Measurements from ENCODE around the gene SPDYE2. TPM values are rescaled to one million over a fixed set of nuclear protein-coding genes. Genes with fewer than 3 reads are reported as not detected.
"Not testable (repeated sequence)": the region's sequence is repeated elsewhere in the genome, so short reads cannot be mapped to it uniquely, and the experiment has no call there.

The SPDYE2 gene
- total and polyA plus RNA-seq, 9 of the 15 experiments (the other 6 are each of a cell fraction or from before 2014, with no cell fraction given) = 0.34 to 0.76 TPM; not detected in 7

GRCh38 chr7:102527182-102527581 is 23.8 kb upstream of the SPDYE2 start:
- H3K4me1 ChIP-seq (replicated peaks in 1 of 2; ENCODE audit: control insufficient read depth in 2 of 2, insufficient read depth in 2 of 2, low read length in 2 of 2); POLR2A ChIA-PET; H3K79me2 ChIP-seq (ENCODE audit: control insufficient read depth, insufficient read depth, low read length); FAIRE-seq; H3K27me3 ChIP-seq (ENCODE audit: control insufficient read depth in 2 of 2, insufficient read depth in 2 of 2, low read length in 2 of 2); H3K4me2 ChIP-seq (ENCODE audit: insufficient read depth, low read length); H4K20me1 ChIP-seq (replicated peaks; ENCODE audit: control insufficient read depth, insufficient read depth, low read length); H3K36me3 ChIP-seq (ENCODE audit: control insufficient read depth, insufficient read depth, low read length); H2AFZ ChIP-seq (ENCODE audit: low read depth, low read length); ATAC-seq; CTCF ChIA-PET (ENCODE audit: low intra/inter-chr PET ratio); H3K9ac ChIP-seq (ENCODE audit: insufficient read depth in 1 of 2, low read depth in 2 of 2, low read length in 2 of 2); H3K9me1 ChIP-seq (ENCODE audit: control insufficient read depth, insufficient read depth, low read length); in situ Hi-C loops (cut with MboI); H3K27ac ChIP-seq (ENCODE audit: extremely low read depth, low read depth, low read length); H3K4me3 ChIP-seq; H3K9me3 ChIP-seq (replicated peaks; ENCODE audit: control insufficient read depth, insufficient read depth, low read depth, low read length); intact Hi-C loops (cut with micrococcal nuclease); DNase-seq (ENCODE audit: extremely low read depth in 1 of 4, low spot score in 3 of 4); BruUV-seq (replicated peaks): not testable (repeated sequence)
- WGBS (ENCODE audit: insufficient coverage, low coverage, missing lambda C conversion rate) = 83% methylated on average over 1 of the region's 8 CpGs

GRCh38 chr7:102527822-102528793 is 22.9 kb upstream of the SPDYE2 start:
- H3K9ac ChIP-seq (ENCODE audit: insufficient read depth in 1 of 2, low read depth in 2 of 2, low read length in 2 of 2); CTCF ChIA-PET (ENCODE audit: low intra/inter-chr PET ratio); H3K4me3 ChIP-seq; BruUV-seq (replicated peaks); in situ Hi-C loops (cut with MboI); intact Hi-C loops (cut with micrococcal nuclease); H3K4me2 ChIP-seq (ENCODE audit: insufficient read depth, low read length); H3K27ac ChIP-seq (ENCODE audit: extremely low read depth, low read depth, low read length); H3K36me3 ChIP-seq (ENCODE audit: control insufficient read depth, insufficient read depth, low read length); H3K4me1 ChIP-seq (replicated peaks in 1 of 2; ENCODE audit: control insufficient read depth in 2 of 2, insufficient read depth in 2 of 2, low read length in 2 of 2); H3K27me3 ChIP-seq (ENCODE audit: control insufficient read depth in 2 of 2, insufficient read depth in 2 of 2, low read length in 2 of 2); FAIRE-seq; H3K9me3 ChIP-seq (replicated peaks; ENCODE audit: control insufficient read depth, insufficient read depth, low read depth, low read length); H3K79me2 ChIP-seq (ENCODE audit: control insufficient read depth, insufficient read depth, low read length); H4K20me1 ChIP-seq (replicated peaks; ENCODE audit: control insufficient read depth, insufficient read depth, low read length); H3K9me1 ChIP-seq (ENCODE audit: control insufficient read depth, insufficient read depth, low read length); POLR2A ChIA-PET; DNase-seq (ENCODE audit: extremely low read depth in 1 of 4, low spot score in 3 of 4); H2AFZ ChIP-seq (ENCODE audit: low read depth, low read length): not testable (repeated sequence)
- no CpG with 5 or more reads among the region's 13 CpGs for WGBS (ENCODE audit: insufficient coverage, low coverage, missing lambda C conversion rate)
- peak; percentile 66 for ATAC-seq

GRCh38 chr7:102531583-102531982 is 19.4 kb upstream of the SPDYE2 start:
- H3K27me3 ChIP-seq (ENCODE audit: control insufficient read depth in 2 of 2, insufficient read depth in 2 of 2, low read length in 2 of 2); intact Hi-C loops (cut with micrococcal nuclease); H3K4me1 ChIP-seq (replicated peaks in 1 of 2; ENCODE audit: control insufficient read depth in 2 of 2, insufficient read depth in 2 of 2, low read length in 2 of 2); BruUV-seq (replicated peaks); POLR2A ChIA-PET; H4K20me1 ChIP-seq (replicated peaks; ENCODE audit: control insufficient read depth, insufficient read depth, low read length); H2AFZ ChIP-seq (ENCODE audit: low read depth, low read length); H3K4me3 ChIP-seq; H3K9me3 ChIP-seq (replicated peaks; ENCODE audit: control insufficient read depth, insufficient read depth, low read depth, low read length); H3K36me3 ChIP-seq (ENCODE audit: control insufficient read depth, insufficient read depth, low read length); H3K9ac ChIP-seq (ENCODE audit: insufficient read depth in 1 of 2, low read depth in 2 of 2, low read length in 2 of 2); CTCF ChIA-PET (ENCODE audit: low intra/inter-chr PET ratio); DNase-seq (ENCODE audit: extremely low read depth in 1 of 4, low spot score in 3 of 4); H3K4me2 ChIP-seq (ENCODE audit: insufficient read depth, low read length); FAIRE-seq; in situ Hi-C loops (cut with MboI); H3K9me1 ChIP-seq (ENCODE audit: control insufficient read depth, insufficient read depth, low read length); ATAC-seq; H3K79me2 ChIP-seq (ENCODE audit: control insufficient read depth, insufficient read depth, low read length); H3K27ac ChIP-seq (ENCODE audit: extremely low read depth, low read depth, low read length): not testable (repeated sequence)
- WGBS (ENCODE audit: insufficient coverage, low coverage, missing lambda C conversion rate) = no CpG with 5 or more reads among the region's 7 CpGs
